ENCODE measurements around the gene KCNG4. TPM values are rescaled to one million over a fixed set of nuclear protein-coding genes. Genes with fewer than 3 reads are reported as not detected.

KCNG4 gene
- total and polyA plus RNA-seq, 11 donors: not detected

DNA sequence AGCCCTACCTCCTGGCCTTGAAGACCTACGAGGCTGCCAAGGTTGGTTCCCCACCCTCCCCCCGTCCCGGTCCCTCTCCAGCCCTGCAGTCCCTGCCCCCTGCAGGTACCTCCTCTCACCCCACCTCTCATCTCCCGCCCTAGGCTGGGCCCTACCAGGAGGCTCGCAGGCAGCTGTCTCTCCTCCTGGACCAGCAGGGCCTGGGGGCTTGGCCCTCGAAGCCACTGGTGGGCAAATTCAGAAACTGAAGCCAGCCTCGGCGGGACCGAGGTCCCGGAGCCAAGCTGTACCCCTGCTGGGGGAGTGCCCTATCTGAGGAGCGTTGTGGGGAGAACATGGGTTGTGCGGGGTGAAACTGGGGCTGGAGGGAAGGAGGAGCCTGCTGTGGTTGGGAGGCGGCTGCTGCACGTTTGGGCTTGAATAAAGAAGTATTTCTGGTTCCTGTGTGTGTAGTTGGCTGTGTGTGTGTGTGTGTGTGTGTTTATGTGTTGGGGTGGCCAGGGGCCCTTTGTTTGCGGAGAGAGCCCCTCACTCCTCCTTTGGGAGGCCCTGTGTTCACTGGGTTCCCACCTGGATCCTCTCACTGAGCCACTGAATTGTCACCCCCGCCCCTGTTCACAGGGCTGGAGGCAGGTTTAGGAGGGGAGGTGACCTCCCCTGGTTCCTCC lies 43.0 kb downstream of the KCNG4 start:
- Histone ChIP-seq H3K27ac (no peak overlapping the region), H3K9me3 (no peaks in the 10 kb centered on the region), H3K4me3 (no peak overlapping the region), H3K4me1 (peaks cover 0 to 14% (median 0%) of the 10 kb centered on the region in 12 donors), H3K27me3 (peaks cover 0 to 10% (median 0%) of the 10 kb centered on the region in 9 donors), H3K36me3 (no peaks in the 10 kb centered on the region)
- 78 to 86% (median 82%) methylated on average over 14 to 16 of the region's 16 CpGs for WGBS, 4 donors
- DNase-seq (no peak), ATAC-seq (no peak)
- intact Hi-C loops (cut with DNase I): loop anchor here in 1 of 10 donors (10.0 kb wide), 1 partner anchor 288 kb away; no protein-coding TSS in a partner anchor
- TF ChIP-seq, protein P1, sequence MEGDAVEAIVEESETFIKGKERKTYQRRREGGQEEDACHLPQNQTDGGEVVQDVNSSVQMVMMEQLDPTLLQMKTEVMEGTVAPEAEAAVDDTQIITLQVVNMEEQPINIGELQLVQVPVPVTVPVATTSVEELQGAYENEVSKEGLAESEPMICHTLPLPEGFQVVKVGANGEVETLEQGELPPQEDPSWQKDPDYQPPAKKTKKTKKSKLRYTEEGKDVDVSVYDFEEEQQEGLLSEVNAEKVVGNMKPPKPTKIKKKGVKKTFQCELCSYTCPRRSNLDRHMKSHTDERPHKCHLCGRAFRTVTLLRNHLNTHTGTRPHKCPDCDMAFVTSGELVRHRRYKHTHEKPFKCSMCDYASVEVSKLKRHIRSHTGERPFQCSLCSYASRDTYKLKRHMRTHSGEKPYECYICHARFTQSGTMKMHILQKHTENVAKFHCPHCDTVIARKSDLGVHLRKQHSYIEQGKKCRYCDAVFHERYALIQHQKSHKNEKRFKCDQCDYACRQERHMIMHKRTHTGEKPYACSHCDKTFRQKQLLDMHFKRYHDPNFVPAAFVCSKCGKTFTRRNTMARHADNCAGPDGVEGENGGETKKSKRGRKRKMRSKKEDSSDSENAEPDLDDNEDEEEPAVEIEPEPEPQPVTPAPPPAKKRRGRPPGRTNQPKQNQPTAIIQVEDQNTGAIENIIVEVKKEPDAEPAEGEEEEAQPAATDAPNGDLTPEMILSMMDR (IDR thresholded peaks at IDR 0.05): no peak
- TF ChIP-seq POLR2A (IDR thresholded peaks at IDR 0.05): no peak

DNA sequence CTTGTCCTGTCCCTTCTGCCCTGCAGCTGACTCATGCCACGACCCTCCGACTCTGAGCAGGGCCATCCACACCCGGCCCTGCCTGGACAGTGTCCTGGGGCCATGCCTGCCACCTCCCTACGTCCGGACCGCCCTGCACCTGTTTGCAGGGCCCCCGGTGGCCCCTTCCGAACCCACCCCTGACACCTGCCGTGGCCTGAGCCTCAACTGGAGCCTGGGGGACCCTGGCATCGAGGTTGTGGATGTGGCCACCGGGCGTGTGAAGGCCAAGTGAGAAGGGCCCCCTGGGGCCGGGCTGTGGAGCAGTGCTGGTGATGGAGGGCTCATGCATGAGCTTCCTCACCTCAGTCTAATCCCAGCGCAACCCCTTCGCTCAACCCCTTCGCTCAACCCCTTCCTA lies 43.7 kb downstream of the KCNG4 start:
- Histone ChIP-seq H3K27ac (no peak overlapping the region), H3K4me3 (no peak overlapping the region), H3K4me1 (peaks cover 0 to 14% (median 0%) of the 10 kb centered on the region in 12 donors), H3K27me3 (peaks cover 0 to 10% (median 0%) of the 10 kb centered on the region in 9 donors), H3K36me3 (no peaks in the 10 kb centered on the region), H3K9me3 (no peaks in the 10 kb centered on the region)
- 93 to 97% (median 95%) methylated on average over 16 of the region's 16 CpGs for WGBS, 4 donors
- intact Hi-C loops (cut with DNase I): loop anchor here in 1 of 10 donors (10.0 kb wide), 1 partner anchor 289 kb away; no protein-coding TSS in a partner anchor
- DNase-seq: no peak
- TF ChIP-seq, protein P1 (IDR thresholded peaks at IDR 0.05): no peak
- no peak for TF ChIP-seq POLR2A (IDR thresholded peaks at IDR 0.05)
- no peak for ATAC-seq

DNA sequence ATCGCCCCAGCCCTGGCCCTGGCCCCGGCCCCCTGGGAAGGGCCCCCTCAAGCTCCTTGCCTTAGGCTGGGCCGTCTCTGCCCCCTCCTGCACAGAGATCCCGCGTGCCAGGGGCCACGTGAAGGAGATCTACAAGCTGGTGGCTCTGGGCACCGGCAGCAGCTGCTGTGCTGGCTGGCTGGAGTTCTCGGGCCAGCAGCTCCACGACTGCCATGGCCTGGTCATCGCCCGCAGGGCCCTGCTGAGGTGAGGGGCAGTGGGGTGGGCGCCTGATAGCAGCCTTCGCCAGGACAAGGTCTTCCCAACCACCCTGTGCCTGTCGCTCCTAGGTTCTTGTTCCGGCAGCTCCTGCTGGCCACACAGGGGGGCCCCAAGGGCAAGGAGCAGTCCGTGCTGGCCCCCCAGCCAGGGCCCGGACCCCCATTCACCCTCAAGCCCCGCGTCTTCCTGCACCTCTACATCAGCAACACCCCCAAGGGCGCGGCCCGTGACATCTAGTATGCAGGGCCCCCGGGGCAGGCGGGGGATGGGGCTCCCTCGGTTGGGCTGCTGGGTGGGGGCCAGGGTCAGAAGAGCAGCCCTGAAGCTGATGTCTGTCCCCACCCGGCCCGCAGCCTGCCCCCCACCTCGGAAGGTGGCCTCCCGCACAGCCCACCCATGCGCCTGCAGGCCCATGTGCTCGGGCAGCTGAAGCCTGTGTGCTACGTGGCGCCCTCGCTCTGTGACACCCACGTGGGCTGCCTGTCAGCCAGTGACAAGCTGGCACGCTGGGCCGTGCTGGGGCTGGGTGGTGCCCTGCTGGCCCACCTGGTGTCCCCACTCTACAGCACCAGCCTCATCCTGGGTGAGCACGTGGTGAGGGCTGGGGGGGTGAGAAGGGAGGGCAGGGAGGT lies 44.4 kb downstream of the KCNG4 start:
- peaks cover 0 to 14% (median 0%) of the 10 kb centered on the region in 12 donors for H3K4me1 ChIP-seq
- H3K4me3 ChIP-seq: no peak overlapping the region
- H3K36me3 ChIP-seq: no peaks in the 10 kb centered on the region
- no peak overlapping the region for H3K27ac ChIP-seq
- no peak for TF ChIP-seq POLR2A (IDR thresholded peaks at IDR 0.05)
- TF ChIP-seq, protein P1 (IDR thresholded peaks at IDR 0.05): no peak
- H3K27me3 ChIP-seq: peaks cover 0 to 10% (median 0%) of the 10 kb centered on the region in 9 donors
- 86 to 95% (median 90%) methylated on average over 12 to 38 of the region's 38 CpGs for WGBS, 4 donors
- H3K9me3 ChIP-seq: no peaks in the 10 kb centered on the region
- no peak for DNase-seq
- intact Hi-C loops (cut with DNase I): loop anchor here in 1 of 10 donors (10.0 kb wide), 1 partner anchor 289 kb away; no protein-coding TSS in a partner anchor
- ATAC-seq: no peak
